Esophagus squamous epithelium (tissue), 4 donors: ENCODE measurements around the gene TAAR1.

ENCODE experiments used
- CTCF ChIP-seq, 6 experiments: fragments of 450-650 bp in 4 of 6; fragments of 200-600 bp in 2 of 6; sonication (generic) in 2 of 6; IDR thresholded peaks; one replicate each; pipeline ENCODE4 v1.5.1; 2016 to 2019; ENCODE audit warnings: antibody characterized with exemption in 6 of 6, mild to moderate bottlenecking in 4 of 6, moderate library complexity in 4 of 6
- POLR2A ChIP-seq, 4 donors: fragments of 450-650 bp; IDR thresholded peaks; one replicate each; pipeline ENCODE4 v1.6.1; 2017; ENCODE audit warnings: antibody characterized with exemption in 4 of 4, mild to moderate bottlenecking in 4 of 4, moderate library complexity in 3 of 4

GRCh38 chr6:132598473-132598872, 60.5 kb downstream of the TAAR1 start:
- TF ChIP-seq CTCF (IDR thresholded peaks at IDR 0.05): peak in 2 of 6 experiments; percentile 4 to 40
- TF ChIP-seq POLR2A (IDR thresholded peaks at IDR 0.05): no peak
